PFSK-1 (cell line): ENCODE results near the gene CACNA1H.

Source experiments
- POLR2AphosphoS5 ChIP-seq: IDR thresholded peaks from 2 replicates; pipeline ENCODE4 v1.6.1; 2012; ENCODE audit warnings: low read depth, mild to moderate bottlenecking, control low read depth, low read length, moderate library complexity
- REST ChIP-seq, 2 experiments: IDR thresholded peaks; 2 replicates each; pipeline versions ENCODE4 v1.6.1 to v1.8.0; 2011 to 2012; ENCODE audit warnings: low read depth in 2 of 2, low read length in 2 of 2, control low read depth in 1 of 2, inconsistent platforms in 1 of 2, mild to moderate bottlenecking in 1 of 2, moderate library complexity in 1 of 2; ENCODE audit not compliant: insufficient read depth in 1 of 2
- SIN3A ChIP-seq: IDR thresholded peaks from 2 replicates; pipeline ENCODE4 v1.6.1; 2012; ENCODE audit warnings: mild to moderate bottlenecking, low read length, moderate library complexity, borderline replicate concordance; ENCODE audit not compliant: insufficient read depth
- TAF1 ChIP-seq: IDR thresholded peaks from 2 replicates; pipeline ENCODE4 v1.6.1; 2012; ENCODE audit warnings: low read length, control low read depth, borderline replicate concordance; ENCODE audit not compliant: insufficient read depth

- no peak for TF ChIP-seq POLR2AphosphoS5
- TF ChIP-seq TAF1 = no peak
- TF ChIP-seq REST (IDR thresholded peaks at IDR 0.05; ENCODE audit: insufficient read depth in 1 of 2, low read depth in 2 of 2, low read length in 2 of 2) = no peak
- TF ChIP-seq SIN3A = no peak
Observed at GRCh38 chr16:1133271-1133670, 19.6 kb upstream of the CACNA1H start.
